Panc1 (cell line): Measurements from ENCODE around the gene GUCY1A1. TPM values are rescaled to one million over a fixed set of nuclear protein-coding genes. Genes with fewer than 3 reads are reported as not detected.

Experiments used
- ATAC-seq: fragments of 200-7000 bp; cut with Tn5 transposase; 2 replicates; pipeline ENCODE4 v1.9.1; 2020; ENCODE audit warnings: mild to moderate bottlenecking, moderate library complexity
- BruUV-seq: library from RNA; stranded (reverse); fragments of 400-500 nt; replicated peaks from 2 replicates; lab custom pipeline; 2021; lab: Mats Ljungman, UMichigan
- CTCF ChIA-PET: fragments of 300-600 bp; sonication (Branson Sonifier 250); formaldehyde crosslinking; loops from one replicate; lab custom pipeline; 2022; ENCODE audit warnings: antibody characterized with exemption; lab: Charles Lee
- POLR2A ChIA-PET: fragments of 300-600 bp; sonication (Branson Sonifier 250); formaldehyde crosslinking; loops from one replicate; lab custom pipeline; 2022; ENCODE audit warnings: antibody characterized with exemption; lab: Charles Lee
- DNase-seq: peaks from one replicate; pipeline ENCODE4 v3.0.0-alpha.2; 2010; ENCODE audit warnings: low read depth, low spot score
- H3K27ac ChIP-seq: 2 replicates; pipeline ENCODE4 v1.5.1; 2011; ENCODE audit warnings: mild to moderate bottlenecking, low read length, inconsistent platforms
- H3K27me3 ChIP-seq: fragments of 200-500 bp; sonication (Bioruptor generic); 2 replicates; pipeline ENCODE4 v1.6.0; 2014; ENCODE audit warnings: low read length, inconsistent platforms; ENCODE audit not compliant: control insufficient read depth, insufficient read depth
- H3K36me3 ChIP-seq: fragments of 200-500 bp; sonication (Bioruptor generic); 2 replicates; pipeline ENCODE4 v1.5.1; 2014; ENCODE audit warnings: inconsistent platforms, mild to moderate bottlenecking, low read length, moderate library complexity; ENCODE audit not compliant: control insufficient read depth, insufficient read depth
- H3K4me1 ChIP-seq: 2 replicates; pipeline ENCODE4 v1.5.1; 2011; ENCODE audit warnings: inconsistent platforms, mild to moderate bottlenecking, low read length, moderate library complexity; ENCODE audit not compliant: control insufficient read depth, insufficient read depth
- H3K4me3 ChIP-seq, 2 experiments: 2 replicates each; pipeline ENCODE4 v1.5.1; 2011 to 2012; ENCODE audit warnings: low read depth in 2 of 2, low read length in 2 of 2, mild to moderate bottlenecking in 2 of 2, inconsistent platforms in 1 of 2, moderate library complexity in 1 of 2
- H3K9me3 ChIP-seq: fragments of 200-500 bp; sonication (Bioruptor generic); 2 replicates; pipeline ENCODE4 v1.5.1; 2014; ENCODE audit warnings: low read depth, mild to moderate bottlenecking, inconsistent platforms, low read length, moderate library complexity; ENCODE audit not compliant: control insufficient read depth, insufficient read depth
- CTCF ChIP-seq: fragments of 450-650 bp; IDR thresholded peaks from 2 replicates; pipeline ENCODE4 v1.5.1; 2017; ENCODE audit warnings: mild to moderate bottlenecking
- POLR2AphosphoS5 ChIP-seq: IDR thresholded peaks from 2 replicates; pipeline ENCODE4 v1.6.1; 2012; ENCODE audit warnings: mild to moderate bottlenecking, low read depth, low read length, moderate library complexity
- REST ChIP-seq, 2 experiments: IDR thresholded peaks; 2 replicates each; pipeline ENCODE4 v1.6.1; 2011 to 2012; ENCODE audit warnings: low read depth in 2 of 2, control low read depth in 1 of 2, low read length in 1 of 2, mild to moderate bottlenecking in 1 of 2, moderate library complexity in 1 of 2; ENCODE audit not compliant: insufficient read depth in 1 of 2
- SIN3A ChIP-seq: IDR thresholded peaks from 2 replicates; pipeline ENCODE4 v1.6.1; 2012; ENCODE audit warnings: low read depth, mild to moderate bottlenecking, low read length, moderate library complexity, borderline replicate concordance; ENCODE audit not compliant: insufficient read depth
- TCF7L2 ChIP-seq: IDR thresholded peaks from 2 replicates; pipeline ENCODE4 v1.6.1; 2011; ENCODE audit warnings: mild to moderate bottlenecking, low read depth, low read length, inconsistent platforms
- in situ Hi-C: cut with HindIII; loops from 2 replicates; pipeline ENCODE4 v1.10.0; 2016; ENCODE audit warnings: low sequenced_read_pairs, low pct_unique_long_range_greater_than_20kb
- intact Hi-C: fragments of 100-400 bp; cut with micrococcal nuclease; formaldehyde crosslinking; loops from one replicate; pipeline ENCODE4 v1.10.0; 2022; ENCODE audit not compliant: unreplicated experiment
- total RNA-seq: library from RNA; stranded (reverse); gene quantifications from one replicate; pipeline ENCODE4 v1.2.1, GENCODE V29; 2021; ENCODE audit not compliant: unreplicated experiment

Gene GUCY1A1
- total RNA-seq, 1 experiment from 2014 or later: 0.57 TPM

- no peaks in the 10 kb centered on the region for H3K27me3 ChIP-seq
- in situ Hi-C loops (no loop called here), intact Hi-C loops (no loop called here)
- no peak for ATAC-seq
- no peaks in the 10 kb centered on the region for H3K4me1 ChIP-seq
- BruUV-seq: no TSS peak
- ChIA-PET CTCF (no interaction called here), POLR2A (no interaction called here)
- H3K9me3 ChIP-seq: no peaks in the 10 kb centered on the region
- no peaks in the 10 kb centered on the region; the same call in 1 of the 2 replicates for H3K36me3 ChIP-seq
- no peak for DNase-seq
- H3K4me3 ChIP-seq: no peak overlapping the region
- no peak overlapping the region for H3K27ac ChIP-seq
- TF ChIP-seq POLR2AphosphoS5: no peak
- no peak for TF ChIP-seq CTCF
- no peak for TF ChIP-seq REST (IDR thresholded peaks at IDR 0.05; ENCODE audit: insufficient read depth in 1 of 2, low read depth in 2 of 2, low read length in 1 of 2)
- TF ChIP-seq SIN3A: no peak
- TF ChIP-seq TCF7L2: no peak
Observed at GRCh38 chr4:155684423-155684822, 17.8 kb downstream of the GUCY1A1 start.

- no peak for DNase-seq
- intact Hi-C loops: no loop called here
- H3K27ac ChIP-seq: no peak overlapping the region
- H3K27me3 ChIP-seq: no peaks in the 10 kb centered on the region
- H3K9me3 ChIP-seq: no peaks in the 10 kb centered on the region
- no peak for ATAC-seq
- ChIA-PET CTCF (no interaction called here), POLR2A (no interaction called here)
- no peaks in the 10 kb centered on the region; the same call in 1 of the 2 replicates for H3K36me3 ChIP-seq
- H3K4me3 ChIP-seq: no peak overlapping the region
- H3K4me1 ChIP-seq: no peaks in the 10 kb centered on the region
- no TSS peak for BruUV-seq
- in situ Hi-C loops: no loop called here
- no peak for TF ChIP-seq TCF7L2
- TF ChIP-seq POLR2AphosphoS5: no peak
- no peak for TF ChIP-seq SIN3A
- no peak for TF ChIP-seq CTCF
- no peak for TF ChIP-seq REST (IDR thresholded peaks at IDR 0.05; ENCODE audit: insufficient read depth in 1 of 2, low read depth in 2 of 2, low read length in 1 of 2)
Observed at GRCh38 chr4:155684892-155685541, 18.4 kb downstream of the GUCY1A1 start.
